HG03439 (cell line): ENCODE results near the gene KCNN1.

ENCODE experiments used
- ATAC-seq: cut with Tn5 transposase; IDR thresholded peaks from one replicate; pipeline ENCODE4 v1.9.1; 2021; ENCODE audit warnings: mild to moderate bottlenecking, moderate library complexity; ENCODE audit not compliant: unreplicated experiment

KCNN1 gene

DNA sequence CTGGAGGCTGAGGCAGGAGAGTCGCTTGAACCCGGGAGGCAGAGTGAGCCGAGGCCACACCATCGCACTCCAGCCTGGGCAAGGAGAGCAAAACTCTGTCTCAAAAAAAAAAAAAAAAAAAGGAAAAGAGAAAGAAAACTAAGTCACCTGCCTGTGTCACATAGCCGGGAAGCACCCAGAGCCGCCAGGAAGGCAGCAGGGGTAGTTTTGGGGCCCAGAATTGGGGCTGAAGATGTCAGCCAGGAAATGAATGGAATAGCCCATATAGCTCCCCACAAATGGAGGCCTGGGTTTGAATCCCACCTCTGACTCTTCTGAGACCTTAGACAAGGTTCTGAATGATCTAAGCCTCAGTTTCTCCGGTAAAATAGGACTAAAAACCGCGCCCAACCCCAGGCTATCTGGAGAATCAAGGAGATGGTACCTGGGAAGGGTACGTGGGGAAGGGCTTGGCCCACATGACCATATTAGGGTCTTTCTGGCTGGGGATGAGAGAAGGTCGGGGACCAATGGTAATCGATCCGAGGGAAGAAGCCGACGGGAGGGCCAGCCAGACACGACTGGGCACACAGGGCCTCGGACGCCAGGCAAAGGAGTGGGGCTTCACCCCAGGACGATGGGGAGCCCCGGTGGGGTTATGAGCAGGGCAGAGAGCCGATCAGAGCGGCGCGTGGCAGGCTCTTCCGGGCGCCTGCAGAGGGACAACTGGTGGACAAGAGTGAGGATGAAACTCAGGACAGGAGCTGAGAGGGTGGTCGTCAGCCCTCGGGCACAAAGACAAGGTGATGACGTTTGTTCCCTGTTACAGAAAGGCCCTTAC lies 19.7 kb upstream of the KCNN1 start:
- ATAC-seq = peak; percentile 26

DNA sequence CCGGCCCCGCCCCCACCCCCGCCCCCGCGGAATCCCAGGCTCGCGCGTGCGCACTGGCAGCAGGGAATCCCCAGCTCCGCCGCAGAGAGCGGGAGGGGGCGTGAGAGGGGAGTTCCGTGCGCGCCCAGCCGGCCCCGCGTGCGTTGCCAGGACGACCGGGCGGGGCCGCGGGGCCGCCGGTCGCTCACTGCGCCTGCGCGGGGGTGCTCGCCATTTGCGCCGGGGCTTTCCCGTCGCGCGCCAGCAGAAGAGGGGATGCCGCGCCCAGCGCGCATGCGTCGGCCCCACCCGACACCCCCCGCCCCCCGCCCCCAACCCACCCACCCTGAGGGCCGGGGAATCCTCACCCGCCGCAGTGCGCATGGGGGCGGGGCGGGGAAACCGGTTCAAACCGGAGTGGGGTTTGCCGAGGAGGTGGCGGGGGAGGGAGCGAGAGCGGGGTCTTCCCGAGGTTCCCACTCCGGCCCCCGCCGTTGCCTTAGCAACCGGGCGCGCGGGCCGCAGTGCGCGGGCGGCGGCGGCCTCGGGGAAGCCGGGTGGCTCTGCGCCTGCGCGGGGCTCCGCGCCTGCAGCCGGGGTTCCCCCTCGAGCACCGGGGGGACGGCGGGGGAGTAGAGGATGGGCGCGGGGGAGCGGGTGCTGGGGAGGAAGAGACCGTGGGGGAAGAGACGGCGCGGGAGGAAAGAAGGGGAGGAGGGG lies 18.9 kb upstream of the KCNN1 start:
- peak; percentile 57 for ATAC-seq

DNA sequence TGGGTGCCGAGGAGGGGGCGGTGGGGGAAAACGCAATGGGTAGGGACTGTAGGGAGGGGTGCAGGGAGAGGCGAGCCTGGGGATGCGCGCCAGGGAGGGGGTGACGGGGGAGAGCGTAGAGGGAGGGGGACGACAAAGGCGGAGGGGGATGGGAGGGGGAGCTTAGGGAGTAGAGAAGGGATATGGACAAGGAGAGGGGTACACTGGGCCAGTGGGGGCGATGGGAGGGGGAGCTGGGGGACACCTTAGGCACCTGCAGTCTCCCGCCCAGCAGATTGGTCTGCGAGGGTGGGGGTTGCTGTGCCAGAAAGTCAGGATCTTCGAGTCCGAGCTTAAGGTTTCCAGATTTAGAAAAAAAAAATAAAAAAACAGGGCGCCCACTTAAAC lies 18.4 kb upstream of the KCNN1 start:
- no peak for ATAC-seq

DNA sequence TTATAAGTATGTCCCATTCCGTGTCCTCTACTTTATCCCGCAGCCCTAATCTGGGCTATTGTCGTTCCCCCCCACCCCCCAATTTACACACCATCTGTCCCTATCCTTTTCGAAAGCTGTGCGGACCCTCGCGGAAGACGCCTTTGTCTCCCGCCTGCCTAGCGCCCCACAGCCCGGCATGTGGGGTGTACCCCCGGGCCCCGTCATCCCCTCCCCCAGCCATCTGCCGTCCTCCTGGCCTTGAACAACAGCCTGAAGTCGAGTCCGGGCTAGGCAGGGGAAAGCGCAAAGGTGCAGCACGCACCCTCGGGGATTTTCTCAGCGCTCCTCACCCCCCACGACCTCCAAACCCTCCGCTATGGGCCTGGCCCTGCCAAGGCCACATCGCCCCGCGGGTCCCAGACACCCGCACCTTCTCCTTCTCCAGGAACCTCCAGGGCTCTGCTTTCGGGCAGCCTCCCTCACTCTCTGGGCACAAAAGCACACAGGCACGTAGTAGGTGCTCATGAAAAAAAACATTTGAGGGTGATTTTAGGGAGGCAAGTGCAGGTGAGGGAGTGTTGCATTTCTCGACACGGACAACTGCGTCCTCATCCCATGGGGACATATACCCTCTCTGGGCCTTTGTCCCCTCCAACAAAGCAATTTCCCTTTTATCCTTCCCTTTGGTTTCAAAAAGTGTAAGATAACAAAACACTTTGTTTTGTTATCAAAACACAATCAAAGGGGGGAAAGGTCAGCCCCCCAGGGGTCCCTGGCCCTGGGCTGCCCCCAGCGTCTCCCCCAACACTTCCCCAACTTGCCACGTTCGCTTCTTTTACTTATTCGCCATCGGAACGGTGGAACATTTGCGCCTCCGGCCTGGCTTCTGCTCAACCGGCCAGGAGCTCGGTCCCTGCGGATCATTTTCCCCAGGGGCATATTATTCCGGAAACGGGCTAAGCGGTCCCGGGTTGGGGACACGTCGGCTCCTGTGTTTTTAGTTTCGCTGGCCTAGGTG lies 17.7 kb upstream of the KCNN1 start:
- ATAC-seq = no peak

DNA sequence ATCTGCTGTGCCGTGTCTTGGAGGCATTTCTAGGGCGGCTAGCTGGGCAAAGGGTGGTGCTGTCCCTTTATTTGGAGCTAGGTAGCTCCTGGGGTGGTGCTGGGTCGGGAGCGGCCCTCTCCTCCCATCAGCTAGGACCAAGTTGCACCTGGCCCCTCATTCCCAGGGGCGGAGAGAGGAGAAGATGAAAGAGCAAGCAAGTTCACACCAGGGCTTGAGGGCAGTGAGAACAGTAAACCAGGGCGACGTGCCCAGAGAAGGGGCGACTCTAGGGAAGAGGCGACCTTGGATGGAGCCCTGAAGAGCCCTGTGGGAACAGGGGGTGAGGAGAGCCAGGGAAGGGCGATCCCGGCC lies 17.0 kb upstream of the KCNN1 start:
- ATAC-seq = no peak

DNA sequence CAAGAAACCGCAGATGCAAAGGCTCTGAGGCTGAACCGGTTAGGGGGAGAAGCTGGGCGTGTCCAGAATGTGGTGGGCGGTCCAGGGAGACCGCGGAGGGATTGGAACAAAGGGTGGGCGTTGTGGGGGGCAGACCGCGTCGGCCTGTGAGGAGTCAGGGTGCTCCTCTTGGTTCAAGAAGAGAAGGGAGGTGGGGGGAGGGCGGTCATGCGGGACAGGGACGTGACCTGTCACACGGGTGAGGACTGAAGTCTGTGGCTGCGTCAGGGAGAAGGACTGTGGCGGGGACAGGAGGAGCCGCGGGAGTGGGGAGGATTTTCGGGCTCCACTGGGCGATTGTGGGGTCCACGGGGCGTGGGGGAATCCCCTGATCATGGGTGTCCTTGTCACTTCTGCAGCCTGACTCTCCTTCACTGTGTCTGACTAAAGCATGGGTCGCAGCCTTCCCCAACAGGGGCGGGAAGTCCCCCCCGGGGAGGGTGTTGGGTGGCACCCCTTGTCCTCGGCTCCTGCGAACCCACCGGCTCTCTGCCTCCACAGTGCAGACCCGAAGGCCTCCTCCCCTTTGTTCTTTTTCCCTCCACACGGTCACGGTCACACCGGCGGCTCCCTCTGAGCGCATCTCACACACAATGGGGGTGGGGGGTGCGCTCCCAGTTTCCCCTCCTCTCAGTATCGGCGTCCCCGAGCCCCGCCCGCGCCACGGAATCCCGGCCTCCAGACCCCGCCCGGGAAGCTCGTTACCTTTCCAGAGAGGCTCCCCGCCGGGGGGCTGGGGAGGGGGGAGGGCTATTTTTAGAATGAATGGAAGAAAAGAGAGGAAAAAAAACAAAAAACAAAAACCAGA lies 16.4 kb upstream of the KCNN1 start:
- ATAC-seq = no peak

DNA sequence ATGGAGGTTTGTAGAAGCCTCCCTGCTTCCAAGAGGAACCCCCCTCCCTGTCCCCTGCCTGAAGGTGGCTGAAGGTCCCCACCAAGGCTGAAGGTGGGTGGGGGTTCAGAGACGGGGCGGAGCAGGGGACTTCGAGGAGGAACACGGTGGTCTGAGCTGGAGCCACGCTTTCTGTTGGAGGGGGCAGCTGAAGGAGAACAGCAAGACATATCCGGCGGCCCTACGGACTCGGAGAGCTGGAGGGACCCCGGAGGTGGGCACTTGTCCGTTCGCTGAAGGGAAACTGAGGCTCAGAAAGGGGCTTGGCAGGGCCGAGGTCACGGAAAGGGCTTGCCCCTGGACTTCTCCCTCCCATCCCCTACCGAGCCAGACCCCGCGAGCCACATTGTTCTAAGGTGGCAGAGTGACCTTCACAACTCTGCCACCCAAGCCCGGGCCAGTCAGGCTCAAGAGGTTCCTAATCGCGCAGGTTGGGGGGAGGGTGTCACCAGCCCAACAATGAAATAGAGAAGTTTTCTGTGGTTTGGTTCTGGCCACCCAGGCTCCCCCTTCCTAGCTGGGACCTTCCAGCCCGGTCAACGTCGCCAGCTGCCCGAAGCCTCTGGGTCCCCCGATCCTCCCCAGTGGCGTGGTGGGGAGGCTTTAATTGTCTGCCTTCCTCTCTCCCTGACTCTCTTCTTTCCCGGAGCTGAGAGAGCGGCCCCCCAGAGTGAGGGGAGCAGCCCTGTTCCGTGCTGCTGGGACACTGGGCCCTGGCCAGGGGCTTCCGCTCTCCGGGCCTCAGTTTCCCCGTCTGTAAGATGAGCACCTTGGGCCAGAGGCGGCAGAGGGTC lies 15.5 kb upstream of the KCNN1 start:
- ATAC-seq = no peak

DNA sequence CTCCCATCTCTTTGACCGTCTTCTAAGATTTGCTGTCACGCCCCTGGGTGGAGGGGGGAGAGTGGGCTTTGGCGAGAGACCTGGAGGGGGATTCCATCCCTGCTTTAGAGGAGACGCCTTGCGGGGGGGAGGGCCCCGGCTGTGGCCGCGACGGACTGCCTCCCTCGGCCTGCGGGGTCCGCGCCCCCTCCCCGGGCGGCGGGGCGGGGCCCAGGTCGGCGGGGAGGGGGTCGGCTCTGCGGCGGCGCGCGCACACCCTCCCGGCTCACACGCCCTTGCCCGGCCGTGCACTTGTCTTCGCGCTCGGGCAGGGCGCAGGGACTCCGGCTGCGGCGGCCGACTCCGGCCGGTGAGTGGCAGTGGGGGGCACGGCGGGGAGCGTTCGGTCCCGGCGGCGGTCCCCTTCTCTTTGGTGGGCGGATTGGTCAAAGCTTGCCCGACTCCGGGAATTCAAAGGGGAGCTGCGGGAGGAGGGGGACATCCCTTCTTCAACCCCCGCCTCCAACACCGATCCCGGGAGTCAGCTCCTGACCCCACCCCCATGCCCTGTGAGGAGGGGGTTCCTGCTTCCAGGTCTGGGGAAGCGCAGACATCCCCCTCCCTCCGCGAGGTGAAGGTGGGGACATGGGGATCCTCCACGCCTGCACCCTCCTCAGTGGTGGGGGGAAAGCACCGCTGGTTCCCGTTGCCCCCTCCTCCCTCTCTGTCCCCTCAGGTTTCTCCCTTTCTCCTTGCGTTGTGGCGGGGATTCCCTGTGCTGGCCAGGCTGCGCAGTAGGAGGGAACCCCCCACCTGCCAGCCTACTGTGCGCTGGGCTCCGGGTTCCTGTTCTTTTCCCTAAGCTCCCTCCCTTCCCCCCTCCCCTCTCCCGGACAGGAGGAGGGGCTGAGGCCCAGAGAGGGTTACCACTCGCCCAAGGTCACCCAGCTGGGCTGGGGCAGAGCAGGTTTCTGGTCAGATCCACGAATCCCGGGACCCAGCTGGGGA lies 14.6 kb upstream of the KCNN1 start:
- no peak for ATAC-seq

DNA sequence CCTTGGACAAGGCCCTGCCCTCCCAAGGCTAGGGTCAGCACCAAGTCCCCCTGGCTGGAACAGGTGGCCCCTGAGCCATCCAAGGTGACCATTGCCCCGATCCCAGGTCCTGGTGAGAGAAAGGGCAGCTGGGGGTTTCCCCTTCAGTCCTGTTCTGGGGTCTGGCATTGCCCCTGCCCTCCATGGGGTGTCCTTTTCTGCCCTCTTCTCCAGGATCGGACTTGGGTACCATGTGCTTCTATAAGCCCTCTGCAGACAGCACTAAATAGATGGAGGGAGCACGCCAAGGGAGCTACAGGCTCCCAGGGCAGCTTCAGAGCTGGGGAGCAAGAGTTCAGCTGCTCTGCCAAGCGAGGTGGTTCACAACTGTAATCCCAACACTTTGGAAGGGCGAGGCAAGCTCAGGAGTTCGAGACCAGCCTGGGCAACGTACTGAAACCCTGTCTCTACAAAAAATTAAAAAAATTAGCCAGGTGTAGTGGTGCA lies 13.5 kb upstream of the KCNN1 start:
- ATAC-seq = no peak

DNA sequence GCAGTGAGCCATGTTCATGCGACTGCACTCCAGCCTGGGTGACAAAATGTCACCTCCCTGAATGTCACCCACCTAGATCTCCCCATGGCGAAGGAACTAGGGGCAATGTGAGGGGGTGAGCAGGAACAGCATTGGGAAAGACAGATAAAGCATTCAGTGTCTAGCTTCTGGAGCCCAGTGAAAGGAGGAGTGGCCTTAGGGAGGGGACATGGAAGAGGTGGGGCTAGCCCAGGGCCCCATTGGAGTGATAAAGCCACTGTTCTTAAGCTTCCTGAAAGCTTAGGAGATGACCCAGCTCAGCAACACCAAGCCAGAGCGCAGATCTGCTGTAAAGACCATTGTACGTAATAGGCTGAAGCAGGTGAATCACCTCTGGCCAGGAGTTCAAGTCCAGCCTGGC lies 13.0 kb upstream of the KCNN1 start:
- ATAC-seq = no peak

DNA sequence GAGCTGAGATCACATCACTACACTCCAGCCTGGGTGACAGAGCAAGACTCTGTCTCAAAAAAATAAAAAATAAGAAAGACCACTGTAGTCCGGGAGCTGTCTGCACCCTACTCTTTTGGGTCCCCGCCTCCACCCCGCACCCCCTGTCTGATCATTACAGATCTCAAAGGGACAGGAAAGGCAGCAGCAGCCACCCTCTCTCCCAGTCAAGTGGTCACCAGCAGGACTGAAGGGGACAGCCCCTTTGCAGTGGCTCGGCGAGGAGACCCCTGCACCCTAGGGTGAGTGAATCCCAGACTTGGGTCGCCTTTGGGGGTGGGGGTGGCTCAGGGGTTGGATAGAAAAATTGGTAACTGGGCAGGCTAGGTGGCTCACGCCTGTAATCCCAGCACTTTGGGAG lies 12.5 kb upstream of the KCNN1 start:
- no peak for ATAC-seq

DNA sequence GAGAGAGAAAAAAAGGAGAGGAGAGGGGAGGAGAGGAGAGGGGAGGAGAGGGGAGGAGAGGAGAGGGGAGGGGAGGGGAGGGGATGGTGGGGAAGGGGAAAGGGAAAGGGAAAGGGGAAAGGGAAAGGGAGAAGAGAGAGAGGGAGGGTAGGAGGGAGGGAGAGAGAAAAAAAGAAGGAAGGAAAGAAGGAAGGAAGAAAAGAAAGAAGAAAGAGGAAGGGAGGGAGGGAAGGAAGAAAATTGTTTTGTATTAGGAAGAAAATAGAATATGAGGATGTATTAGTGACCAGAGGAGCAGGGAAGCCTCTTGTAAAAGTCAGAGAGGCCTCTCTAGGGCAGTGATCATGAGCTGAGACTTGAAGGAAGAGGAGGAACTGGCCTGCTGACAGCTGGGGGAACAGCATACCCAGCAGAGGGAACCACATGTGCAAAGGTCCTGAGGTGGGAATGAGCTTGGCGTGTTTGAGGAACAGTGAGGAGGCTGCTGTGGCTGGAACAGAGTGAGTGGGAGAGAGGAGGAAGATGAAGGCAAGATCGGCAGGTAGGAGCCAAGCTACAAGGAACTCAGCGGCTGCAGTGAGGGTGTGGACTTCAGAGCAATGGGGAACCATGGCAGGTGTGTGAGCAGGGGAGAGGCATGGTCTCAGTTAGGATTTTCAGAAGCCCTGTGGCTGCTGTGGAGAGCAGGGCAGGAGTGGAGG lies 9.6 kb upstream of the KCNN1 start:
- ATAC-seq = no peak

DNA sequence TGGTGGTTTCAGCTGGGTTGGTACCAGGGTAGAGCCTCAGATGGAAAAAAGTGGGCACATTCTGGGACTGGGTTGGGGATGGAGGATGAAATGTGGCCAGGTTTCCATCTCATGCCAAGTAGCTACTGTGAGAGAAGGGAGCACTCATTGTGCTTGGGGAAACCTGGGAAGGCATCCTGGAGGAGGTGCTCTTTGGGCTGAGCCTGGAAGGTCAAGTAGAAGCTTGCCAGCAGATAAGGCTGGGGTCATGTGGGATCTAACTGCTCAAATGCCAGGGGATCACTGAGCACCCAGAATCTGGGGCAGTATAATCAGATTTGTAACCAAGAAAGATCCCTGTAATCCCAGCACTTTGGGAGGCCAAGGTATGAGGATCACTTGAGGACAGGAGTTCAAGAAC lies 9.0 kb upstream of the KCNN1 start:
- no peak for ATAC-seq

DNA sequence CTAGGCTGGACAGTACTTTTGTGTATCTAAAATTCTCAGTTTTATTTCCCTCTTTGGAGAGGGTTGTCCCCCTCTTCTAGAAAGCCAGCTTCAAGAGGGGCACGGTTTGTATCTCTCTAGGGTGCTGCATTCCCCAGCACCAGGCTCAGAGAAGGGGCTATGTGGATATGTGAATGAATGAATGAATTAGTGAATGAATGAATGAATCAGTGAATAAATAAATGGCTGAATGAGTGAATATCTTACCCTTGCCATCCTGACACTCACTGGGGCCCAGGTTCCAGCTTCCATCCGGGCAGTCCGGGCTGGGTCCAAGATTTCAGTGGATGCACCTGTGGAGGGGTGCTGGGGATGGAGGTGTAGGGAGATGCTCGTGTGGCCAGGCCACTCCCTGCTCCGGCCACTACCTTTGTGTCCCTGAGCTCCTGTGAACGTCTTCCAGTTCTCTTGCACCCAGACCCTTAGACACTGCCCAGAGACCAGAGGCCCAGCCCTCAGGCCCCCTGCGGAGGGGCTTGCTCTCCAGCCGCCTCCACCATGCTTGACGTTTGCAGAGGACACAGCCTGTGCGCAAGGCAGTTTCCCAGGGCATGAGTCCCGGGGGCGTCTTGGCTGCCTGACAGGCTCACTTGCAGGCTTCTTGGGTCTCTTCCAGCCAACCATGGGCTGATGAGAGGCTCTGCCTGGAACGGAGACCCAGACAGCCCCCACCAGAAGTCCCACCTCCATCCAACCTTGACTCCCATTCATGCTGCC lies 2.8 kb upstream of the KCNN1 start:
- ATAC-seq = no peak

DNA sequence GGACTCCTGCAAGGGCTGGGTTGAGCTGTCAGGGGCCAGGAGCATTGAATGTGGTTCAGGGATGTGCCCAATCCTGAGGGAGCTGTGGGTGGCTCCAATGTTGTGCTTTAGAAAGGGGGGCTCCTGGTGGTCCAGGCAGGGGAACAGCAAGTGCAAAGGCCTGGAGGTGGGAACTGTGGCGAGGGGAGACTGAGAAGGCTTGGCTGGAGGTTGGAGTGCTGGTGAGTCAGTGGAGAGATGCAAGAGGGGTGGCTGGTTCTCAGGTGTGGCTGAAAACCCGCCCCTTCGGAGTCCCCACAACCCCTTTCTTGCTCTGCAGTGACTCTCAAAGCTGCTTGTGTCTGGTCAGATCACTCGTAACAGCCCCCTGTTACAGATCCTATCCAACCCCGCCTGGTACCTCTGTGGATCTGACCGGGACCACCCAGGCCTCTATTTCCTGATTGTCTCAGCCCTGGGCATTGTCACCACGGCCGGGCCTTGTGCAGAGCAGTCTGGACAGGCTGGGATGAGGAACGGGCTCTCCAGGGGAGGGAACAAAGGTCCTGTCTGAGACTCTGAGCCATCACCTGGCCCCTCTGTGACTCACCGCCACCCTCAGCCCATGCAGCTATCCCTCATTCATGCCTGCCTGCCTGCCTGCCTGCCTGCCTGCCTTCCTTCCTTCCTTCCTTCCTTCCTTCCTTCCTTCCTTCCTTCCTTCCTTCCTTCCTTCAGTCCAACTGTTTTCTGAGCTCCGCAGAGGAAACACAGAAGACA lies 1.4 kb upstream of the KCNN1 start:
- no peak for ATAC-seq

DNA sequence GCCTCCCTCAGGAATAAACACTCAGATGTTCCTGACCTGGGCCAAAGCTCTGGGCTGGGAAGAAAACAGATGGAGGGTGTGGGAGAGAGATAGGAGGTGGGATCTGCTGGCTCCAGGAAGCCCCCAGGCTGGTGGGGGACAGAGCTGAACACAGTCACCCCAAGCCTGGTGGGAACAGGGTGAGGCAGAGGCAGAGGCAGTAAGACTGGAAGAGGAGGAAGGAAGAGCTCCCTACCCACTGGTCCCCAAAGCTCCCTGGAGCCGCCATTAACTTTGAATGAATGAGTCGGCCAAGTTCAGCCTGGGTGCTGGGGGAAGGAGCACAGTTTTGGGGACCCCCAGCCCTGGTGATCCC lies 801 bp upstream of the KCNN1 start:
- ATAC-seq = no peak
